Measurements from ENCODE around the gene MYO16.

DNA sequence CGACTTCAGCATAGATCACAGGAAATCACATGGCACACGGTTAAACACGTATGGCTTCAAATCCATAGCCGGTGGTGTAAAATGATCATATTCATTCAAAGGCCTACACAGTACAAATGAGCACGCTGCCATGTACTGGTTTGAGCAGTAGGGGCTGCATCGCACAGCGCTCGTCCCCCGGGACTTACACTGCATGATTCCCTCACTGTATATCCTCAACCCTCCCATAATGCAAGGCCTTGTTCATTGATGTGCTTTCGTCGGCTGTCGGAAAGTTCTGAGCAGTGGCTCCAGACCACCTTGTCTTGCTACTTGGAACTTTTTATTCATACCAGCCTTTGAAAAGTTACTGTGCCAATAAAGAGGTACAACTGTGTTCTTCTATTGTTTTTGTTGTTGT, 578.2 kb downstream of the MYO16 start:
- TF ChIP-seq, protein P1, sequence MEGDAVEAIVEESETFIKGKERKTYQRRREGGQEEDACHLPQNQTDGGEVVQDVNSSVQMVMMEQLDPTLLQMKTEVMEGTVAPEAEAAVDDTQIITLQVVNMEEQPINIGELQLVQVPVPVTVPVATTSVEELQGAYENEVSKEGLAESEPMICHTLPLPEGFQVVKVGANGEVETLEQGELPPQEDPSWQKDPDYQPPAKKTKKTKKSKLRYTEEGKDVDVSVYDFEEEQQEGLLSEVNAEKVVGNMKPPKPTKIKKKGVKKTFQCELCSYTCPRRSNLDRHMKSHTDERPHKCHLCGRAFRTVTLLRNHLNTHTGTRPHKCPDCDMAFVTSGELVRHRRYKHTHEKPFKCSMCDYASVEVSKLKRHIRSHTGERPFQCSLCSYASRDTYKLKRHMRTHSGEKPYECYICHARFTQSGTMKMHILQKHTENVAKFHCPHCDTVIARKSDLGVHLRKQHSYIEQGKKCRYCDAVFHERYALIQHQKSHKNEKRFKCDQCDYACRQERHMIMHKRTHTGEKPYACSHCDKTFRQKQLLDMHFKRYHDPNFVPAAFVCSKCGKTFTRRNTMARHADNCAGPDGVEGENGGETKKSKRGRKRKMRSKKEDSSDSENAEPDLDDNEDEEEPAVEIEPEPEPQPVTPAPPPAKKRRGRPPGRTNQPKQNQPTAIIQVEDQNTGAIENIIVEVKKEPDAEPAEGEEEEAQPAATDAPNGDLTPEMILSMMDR (IDR thresholded peaks at IDR 0.05): no peak
- no peak for TF ChIP-seq EP300 (IDR thresholded peaks at IDR 0.05)

Data from tibial nerve (tissue), 4 donors.